ENCODE measurements around the gene SCTR. TPM values are rescaled to one million over a fixed set of nuclear protein-coding genes. Genes with fewer than 3 reads are reported as not detected.

SCTR gene
- total and polyA plus RNA-seq, 2 of the 8 experiments (the other 6 are each of a cell fraction or from before 2014, with no cell fraction given) = 0.15 TPM; not detected in 1

DNA sequence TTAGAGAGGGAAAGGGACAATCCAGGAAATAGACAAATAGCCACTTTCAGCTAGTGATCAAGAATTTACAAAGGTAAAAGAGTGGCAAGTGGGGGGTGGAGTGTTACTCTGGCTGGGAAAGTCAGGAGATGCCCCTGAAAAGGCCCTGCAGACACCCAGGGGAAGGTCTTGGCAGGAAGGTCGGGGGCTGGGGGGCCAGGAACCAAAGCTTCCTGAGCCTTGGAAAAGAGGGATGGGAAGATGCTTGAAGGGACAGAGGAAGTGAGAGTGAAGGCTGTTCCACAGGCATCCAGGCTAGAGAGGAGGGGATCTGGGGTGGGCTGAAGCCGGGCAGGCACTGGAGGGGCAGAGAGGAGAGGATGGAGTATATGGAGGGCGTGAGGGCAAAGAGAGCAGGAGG, 96.5 kb downstream of the SCTR start:
- Histone ChIP-seq H4K91ac (replicated peaks; ENCODE audit: insufficient read length, low read length) (no peak overlapping the region), H3K27ac (ENCODE audit: low read depth, low read length) (no peak overlapping the region), H3K27me3 (replicated peaks in 1 of 4; ENCODE audit: control insufficient read depth in 3 of 4, extremely low read depth in 1 of 4, insufficient read depth in 3 of 4, low read length in 3 of 4) (peaks cover 0 to 13% (median 7%) of the 10 kb centered on the region in 4 experiments; a peak in 6 of 7 replicates), H2BK20ac (ENCODE audit: low read length) (0 out of 2 replicates have a peak overlapping the region, but pooled peaks have one; percentile 48), H3K23me2 (ENCODE audit: low read depth, low read length) (peaks cover 12% of the 10 kb centered on the region; the same call in 1 of the 2 replicates), H2BK12ac (ENCODE audit: low read depth, low read length) (0 out of 2 replicates have a peak overlapping the region, but pooled peaks have one; percentile 9), H2BK15ac (ENCODE audit: low read length) (0 out of 2 replicates have a peak overlapping the region, but pooled peaks have one; percentile 61), H3K14ac (ENCODE audit: insufficient read length) (no peak overlapping the region), H4K8ac (ENCODE audit: extremely low read depth, insufficient read depth, low read length) (no peak overlapping the region), H4K5ac (ENCODE audit: insufficient read length, low read depth, low read length) (no peak overlapping the region), H2BK5ac (ENCODE audit: low read depth, low read length) (no peak overlapping the region), H3K4me3 (ENCODE audit: extremely low read depth in 1 of 4, insufficient read depth in 2 of 4, low read depth in 3 of 4, low read length in 4 of 4) (no peak overlapping the region), H3K23ac (ENCODE audit: insufficient read length) (no peak overlapping the region), H2BK120ac (replicated peaks; ENCODE audit: low read depth, low read length) (no peak overlapping the region), H3K18ac (ENCODE audit: extremely low read depth, low read length) (no peak overlapping the region), H3K9me3 (ENCODE audit: insufficient read depth in 2 of 2, low read depth in 1 of 2, low read length in 1 of 2) (no peaks in the 10 kb centered on the region), H4K20me1 (replicated peaks in 1 of 2; ENCODE audit: control insufficient read depth in 1 of 2, insufficient read depth in 2 of 2, low read length in 2 of 2) (no peaks in the 10 kb centered on the region), H3K79me2 (ENCODE audit: control insufficient read depth in 1 of 2, insufficient read depth in 2 of 2, low read length in 2 of 2) (no peaks in the 10 kb centered on the region), H3K9ac (replicated peaks in 1 of 4; ENCODE audit: extremely low read depth in 1 of 4, low read depth in 3 of 4, low read length in 3 of 4) (no peak overlapping the region), H2AK5ac (ENCODE audit: low read depth, low read length) (no peak overlapping the region), H3K4me1 (replicated peaks in 1 of 4; ENCODE audit: control insufficient read depth in 3 of 4, insufficient read depth in 4 of 4, low read length in 3 of 4) (peaks cover 0 to 17% (median 4%) of the 10 kb centered on the region in 4 experiments; a peak in 6 of 7 replicates), H3K36me3 (ENCODE audit: control insufficient read depth in 2 of 4, insufficient read depth in 4 of 4, low read length in 3 of 4) (no peaks in the 10 kb centered on the region), H3K79me1 (ENCODE audit: low read depth, low read length) (no peaks in the 10 kb centered on the region), H3K4ac (replicated peaks; ENCODE audit: insufficient read length, low read depth, low read length) (no peak overlapping the region), H3K4me2 (ENCODE audit: insufficient read depth in 1 of 2, low read depth in 2 of 2, low read length in 2 of 2) (no peak overlapping the region), H2AFZ (ENCODE audit: low read length) (no peak overlapping the region), H3K56ac (replicated peaks; ENCODE audit: insufficient read length, low read depth, low read length) (no peak overlapping the region)
- TF ChIP-seq SRF (IDR thresholded peaks at IDR 0.05; ENCODE audit: low read depth, low read length) (no peak), CREB1 (IDR thresholded peaks at IDR 0.05) (no peak), SIX5 (IDR thresholded peaks at IDR 0.05; ENCODE audit: low read depth, low read length) (no peak), NRF1 (IDR thresholded peaks at IDR 0.05; ENCODE audit: low read depth, low read length) (no peak), TEAD4 (IDR thresholded peaks at IDR 0.05; ENCODE audit: low read depth, low read length) (no peak), TCF12 (IDR thresholded peaks at IDR 0.05; ENCODE audit: low read depth, low read length) (no peak), BRCA1 (IDR thresholded peaks at IDR 0.05; ENCODE audit: low read depth, low read length) (no peak), HDAC6 (IDR thresholded peaks at IDR 0.05; ENCODE audit: low read depth, low read length) (no peak), GTF2F1 (IDR thresholded peaks at IDR 0.05; ENCODE audit: borderline replicate concordance, low read depth, low read length) (no peak), FOSL1 (IDR thresholded peaks at IDR 0.05; ENCODE audit: insufficient read depth, low read depth, low read length) (no peak), NANOG (IDR thresholded peaks at IDR 0.05; ENCODE audit: insufficient read depth, low read depth, low read length, poor library complexity, severe bottlenecking) (no peak), EZH2 (IDR thresholded peaks at IDR 0.05; ENCODE audit: low read depth, low read length, severe bottlenecking) (no peak)
- TF ChIP-seq, protein P1, sequence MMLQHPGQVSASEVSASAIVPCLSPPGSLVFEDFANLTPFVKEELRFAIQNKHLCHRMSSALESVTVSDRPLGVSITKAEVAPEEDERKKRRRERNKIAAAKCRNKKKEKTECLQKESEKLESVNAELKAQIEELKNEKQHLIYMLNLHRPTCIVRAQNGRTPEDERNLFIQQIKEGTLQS (IDR thresholded peaks at IDR 0.05; ENCODE audit: insufficient read depth, low read depth, low read length) = no peak
- CTCF ChIA-PET (ENCODE audit: partially characterized antibody) = interaction anchor here (0.8 kb wide), 1 partner anchor 22 kb away, joined by 3 read pairs; no protein-coding TSS in a partner anchor
- POLR2A ChIA-PET (ENCODE audit: partially characterized antibody) = interaction anchor here (0.7 kb wide), 1 partner anchor 45 kb away, joined by 3 read pairs; no protein-coding TSS in a partner anchor
- 90% methylated on average over 3 of the region's 3 CpGs; no CpG with 5 or more reads in 1 of the 2 experiments for WGBS, 2 experiments (ENCODE audit: extremely low coverage in 1 of 2, insufficient coverage in 1 of 2, insufficient read length in 1 of 2, insufficient replicate concordance in 2 of 2, low coverage in 1 of 2, low lambda C conversion rate in 2 of 2, missing lambda C conversion rate in 1 of 2)
- FAIRE-seq = no peak
- DNase-seq (ENCODE audit: low read depth in 1 of 2, low spot score in 2 of 2) = no peak

Data from H1 (cell line).